ENCODE measurements around the gene ILKAP. TPM values are rescaled to one million over a fixed set of nuclear protein-coding genes. Genes with fewer than 3 reads are reported as not detected.
"Not testable (repeated sequence)": the region's sequence is repeated elsewhere in the genome, so short reads cannot be mapped to it uniquely, and the experiment has no call there.

Gene ILKAP
- total RNA-seq, 2 donors from 2014 or later: 22.8 to 44.8 TPM

DNA sequence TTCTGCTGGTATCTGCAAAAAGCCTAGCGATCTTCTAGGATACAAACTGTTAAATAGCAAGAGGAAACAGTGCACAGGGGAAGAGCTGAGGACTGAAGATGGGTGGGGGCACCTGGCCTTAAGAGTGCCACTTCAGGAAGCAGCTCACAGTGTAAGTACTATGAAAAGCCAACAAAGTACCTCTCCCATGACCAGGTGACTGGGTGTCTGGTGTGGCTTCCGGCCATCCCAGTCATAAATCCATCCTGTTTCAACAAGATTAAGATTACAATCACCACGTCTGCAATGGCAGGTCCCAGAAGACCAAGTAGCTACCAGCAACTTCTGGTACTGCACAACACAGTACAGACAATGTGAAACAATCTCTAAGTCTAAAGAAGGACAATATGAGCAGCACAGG lies 28.8 kb downstream of the ILKAP start:
- H3K27ac ChIP-seq: no peak overlapping the region
- intact Hi-C loops (cut with DNase I): no loop called here
- ATAC-seq (no peak), DNase-seq (no peak)
- H3K27me3 ChIP-seq: no peaks in the 10 kb centered on the region
- peaks cover 0 to 30% of the 10 kb centered on the region in 2 donors for H3K36me3 ChIP-seq (replicated peaks in 1 of 2; ENCODE audit: insufficient read depth in 1 of 2, low read depth in 2 of 2)
- no peak overlapping the region for H3K4me3 ChIP-seq
- H3K4me1 ChIP-seq: peaks cover 12% of the 10 kb centered on the region
- H3K9me3 ChIP-seq: no peaks in the 10 kb centered on the region
- TF ChIP-seq, protein P1, sequence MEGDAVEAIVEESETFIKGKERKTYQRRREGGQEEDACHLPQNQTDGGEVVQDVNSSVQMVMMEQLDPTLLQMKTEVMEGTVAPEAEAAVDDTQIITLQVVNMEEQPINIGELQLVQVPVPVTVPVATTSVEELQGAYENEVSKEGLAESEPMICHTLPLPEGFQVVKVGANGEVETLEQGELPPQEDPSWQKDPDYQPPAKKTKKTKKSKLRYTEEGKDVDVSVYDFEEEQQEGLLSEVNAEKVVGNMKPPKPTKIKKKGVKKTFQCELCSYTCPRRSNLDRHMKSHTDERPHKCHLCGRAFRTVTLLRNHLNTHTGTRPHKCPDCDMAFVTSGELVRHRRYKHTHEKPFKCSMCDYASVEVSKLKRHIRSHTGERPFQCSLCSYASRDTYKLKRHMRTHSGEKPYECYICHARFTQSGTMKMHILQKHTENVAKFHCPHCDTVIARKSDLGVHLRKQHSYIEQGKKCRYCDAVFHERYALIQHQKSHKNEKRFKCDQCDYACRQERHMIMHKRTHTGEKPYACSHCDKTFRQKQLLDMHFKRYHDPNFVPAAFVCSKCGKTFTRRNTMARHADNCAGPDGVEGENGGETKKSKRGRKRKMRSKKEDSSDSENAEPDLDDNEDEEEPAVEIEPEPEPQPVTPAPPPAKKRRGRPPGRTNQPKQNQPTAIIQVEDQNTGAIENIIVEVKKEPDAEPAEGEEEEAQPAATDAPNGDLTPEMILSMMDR (IDR thresholded peaks at IDR 0.05): no peak
- no peak for TF ChIP-seq POLR2A (IDR thresholded peaks at IDR 0.05)
- 85 to 88% methylated on average over 3 of the region's 3 CpGs for WGBS, 2 donors

DNA sequence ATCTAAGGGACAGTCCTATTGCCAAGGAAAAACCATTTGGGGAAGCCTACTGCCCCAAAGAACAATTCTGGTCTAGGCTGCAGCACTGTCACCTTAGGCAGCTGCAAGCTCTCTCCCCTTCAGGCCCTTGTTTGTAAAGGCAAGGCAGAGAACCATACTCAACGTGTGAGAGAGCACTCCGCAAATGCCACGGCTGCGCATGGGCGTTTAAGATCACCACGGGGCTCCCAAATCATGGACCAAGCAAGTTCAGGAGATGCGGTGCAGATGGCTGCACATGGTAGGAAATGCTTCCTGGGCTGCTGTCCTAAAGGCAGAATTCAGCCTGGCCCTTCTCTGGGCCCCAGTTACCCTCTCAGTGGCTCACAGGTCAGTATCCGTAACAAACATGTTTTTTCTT lies 29.2 kb downstream of the ILKAP start:
- Histone ChIP-seq H3K27ac (no peak overlapping the region), H3K27me3 (no peaks in the 10 kb centered on the region), H3K4me1 (peaks cover 16% of the 10 kb centered on the region), H3K9me3 (no peaks in the 10 kb centered on the region), H3K4me3 (no peak overlapping the region), H3K36me3 (replicated peaks in 1 of 2; ENCODE audit: insufficient read depth in 1 of 2, low read depth in 2 of 2) (peaks cover 0 to 25% of the 10 kb centered on the region in 2 donors)
- 92 to 100% methylated on average over 1 to 8 of the region's 8 CpGs for WGBS, 2 donors
- no peak for DNase-seq
- TF ChIP-seq POLR2A (IDR thresholded peaks at IDR 0.05): no peak
- TF ChIP-seq, protein P1 (IDR thresholded peaks at IDR 0.05): no peak
- ATAC-seq: no peak
- intact Hi-C loops (cut with DNase I): no loop called here

DNA sequence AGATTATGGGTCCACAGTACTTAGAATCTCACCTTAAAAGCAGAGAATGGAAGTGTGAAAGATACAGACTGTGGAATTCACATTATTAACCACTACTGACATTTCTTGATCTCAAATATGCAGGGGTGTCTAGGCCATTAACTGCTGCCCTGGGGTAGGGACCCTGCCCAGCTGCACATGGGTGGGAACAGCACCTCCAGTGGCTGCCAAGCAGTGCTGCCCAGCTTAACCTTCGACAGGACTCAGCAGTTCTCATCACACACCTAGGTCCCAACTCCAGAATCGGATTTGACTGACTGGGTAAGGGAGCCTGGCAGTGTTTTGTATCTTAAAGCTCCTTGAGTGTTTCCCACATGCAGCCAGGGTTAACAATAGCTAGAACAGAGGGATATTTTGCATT lies 29.8 kb downstream of the ILKAP start:
- Histone ChIP-seq H3K27ac (no peak overlapping the region), H3K4me3 (no peak overlapping the region), H3K36me3 (replicated peaks in 1 of 2; ENCODE audit: insufficient read depth in 1 of 2, low read depth in 2 of 2) (peaks cover 0 to 21% of the 10 kb centered on the region in 2 donors), H3K4me1 (peaks cover 20% of the 10 kb centered on the region), H3K9me3 (no peaks in the 10 kb centered on the region), H3K27me3 (no peaks in the 10 kb centered on the region)
- 87 to 92% methylated on average over 2 of the region's 2 CpGs for WGBS, 2 donors
- ATAC-seq: no peak
- no peak for DNase-seq
- TF ChIP-seq, protein P1 (IDR thresholded peaks at IDR 0.05): no peak
- no peak for TF ChIP-seq POLR2A (IDR thresholded peaks at IDR 0.05)
- intact Hi-C loops (cut with DNase I): no loop called here

DNA sequence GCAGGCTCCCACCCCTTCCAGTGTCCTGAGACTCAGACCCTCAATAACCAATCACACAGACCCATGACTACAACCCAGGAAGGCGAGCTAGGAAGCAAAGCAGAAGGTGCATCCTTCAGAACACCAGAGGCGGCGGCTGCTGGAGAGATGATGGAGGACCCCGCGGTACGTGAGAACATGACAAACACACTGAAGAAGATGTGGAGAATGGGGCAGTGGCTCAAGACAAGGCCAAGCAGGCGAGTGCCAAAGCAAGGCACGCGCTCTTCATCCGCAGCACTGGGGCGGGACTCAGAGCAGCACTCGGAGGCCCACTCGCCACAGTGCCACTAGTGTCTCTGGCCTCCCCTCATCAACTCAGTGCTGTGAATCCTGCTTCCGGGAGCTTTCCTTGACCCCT lies 31.1 kb downstream of the ILKAP start:
- H3K27me3 ChIP-seq: no peaks in the 10 kb centered on the region
- no peak for DNase-seq
- TF ChIP-seq POLR2A (IDR thresholded peaks at IDR 0.05): no peak
- TF ChIP-seq, protein P1 (IDR thresholded peaks at IDR 0.05): no peak
- no peak overlapping the region for H3K27ac ChIP-seq
- no peaks in the 10 kb centered on the region for H3K9me3 ChIP-seq
- 88 to 99% methylated on average over 13 to 14 of the region's 14 CpGs for WGBS, 2 donors
- H3K4me3 ChIP-seq: no peak overlapping the region
- H3K36me3 ChIP-seq (replicated peaks in 1 of 2; ENCODE audit: insufficient read depth in 1 of 2, low read depth in 2 of 2): peaks cover 0 to 15% of the 10 kb centered on the region in 2 donors
- no peak for ATAC-seq
- peaks cover 22% of the 10 kb centered on the region for H3K4me1 ChIP-seq
- intact Hi-C loops (cut with DNase I): no loop called here

DNA sequence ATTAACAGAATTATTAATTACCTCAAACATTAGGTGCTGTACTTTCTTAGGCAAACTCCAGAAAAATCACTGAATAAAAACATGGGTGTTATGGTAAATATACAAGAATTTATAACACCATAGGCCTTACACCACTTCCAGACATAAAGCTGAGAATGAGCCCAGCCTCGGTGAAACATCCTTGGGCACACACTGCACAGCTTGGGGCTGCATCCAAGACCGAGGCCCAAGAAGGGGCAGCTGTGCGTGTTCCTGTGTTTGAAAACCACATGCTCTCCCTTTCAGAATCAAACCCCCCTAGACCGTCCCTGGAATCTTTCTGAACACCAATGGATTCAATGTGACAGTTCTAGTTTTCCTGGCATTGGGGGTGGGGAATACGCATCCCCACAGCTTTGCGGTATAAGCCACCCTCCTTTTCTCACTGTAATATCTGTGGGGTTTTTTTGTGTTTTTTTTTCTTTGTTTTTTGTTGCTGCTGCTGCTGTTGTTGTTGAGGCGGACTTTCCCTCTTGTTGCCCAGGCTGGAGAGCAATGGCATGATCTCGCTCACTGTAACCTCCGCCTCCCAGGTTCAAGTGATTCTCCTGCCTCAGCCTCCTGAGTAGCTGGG lies 31.8 kb downstream of the ILKAP start:
- 93 to 98% methylated on average over 9 of the region's 9 CpGs for WGBS, 2 donors
- Histone ChIP-seq H3K27me3 (no peaks in the 10 kb centered on the region), H3K36me3 (replicated peaks in 1 of 2; ENCODE audit: insufficient read depth in 1 of 2, low read depth in 2 of 2) (peaks cover 0 to 13% of the 10 kb centered on the region in 2 donors), H3K4me1 (peaks cover 29% of the 10 kb centered on the region), H3K4me3 (no peak overlapping the region), H3K9me3 (no peaks in the 10 kb centered on the region), H3K27ac (no peak overlapping the region)
- no peak for TF ChIP-seq POLR2A (IDR thresholded peaks at IDR 0.05)
- TF ChIP-seq, protein P1 (IDR thresholded peaks at IDR 0.05): no peak
- intact Hi-C loops (cut with DNase I): no loop called here
- no peak for DNase-seq
- ATAC-seq: no peak

DNA sequence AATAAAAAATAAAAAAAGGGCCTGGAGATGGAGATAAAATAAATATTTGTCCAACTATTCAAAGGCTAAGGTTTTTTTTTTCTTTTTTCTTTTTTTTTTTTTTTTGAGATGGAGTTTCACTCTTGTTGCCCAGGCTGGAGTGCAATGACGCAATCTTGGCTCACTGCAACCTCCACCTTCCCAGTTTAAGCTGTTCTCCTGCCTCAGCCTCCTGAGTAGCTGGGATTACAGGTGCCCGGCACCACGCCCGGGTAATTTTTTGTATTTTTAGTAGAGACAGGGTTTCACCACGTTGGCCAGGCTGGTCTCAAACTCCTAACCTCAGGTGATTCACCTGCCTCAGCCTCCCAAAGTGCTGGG lies 32.4 kb downstream of the ILKAP start:
- intact Hi-C loops (cut with DNase I); H3K4me3 ChIP-seq; ATAC-seq; H3K9me3 ChIP-seq; H3K27me3 ChIP-seq; DNase-seq; H3K27ac ChIP-seq: not testable (repeated sequence)
- Histone ChIP-seq H3K4me1 (peaks cover 35% of the 10 kb centered on the region), H3K36me3 (replicated peaks in 1 of 2; ENCODE audit: insufficient read depth in 1 of 2, low read depth in 2 of 2) (peaks cover 0 to 13% of the 10 kb centered on the region in 2 donors)
- 85 to 92% methylated on average over 5 of the region's 5 CpGs for WGBS, 2 donors
